CD8-positive, alpha-beta memory T cell (primary cell): Measurements from ENCODE around the gene TGFBR3L. TPM values are rescaled to one million over a fixed set of nuclear protein-coding genes. Genes with fewer than 3 reads are reported as not detected.

Experiments used
- CTCF ChIA-PET: fragments of 350-600 bp; sonication (Branson Sonifier 250); formaldehyde crosslinking; loops from one replicate; lab custom pipeline; 2021; ENCODE audit warnings: antibody characterized with exemption; lab: Charles Lee
- POLR2A ChIA-PET: fragments of 350-600 bp; sonication (Branson Sonifier 250); formaldehyde crosslinking; loops from one replicate; lab custom pipeline; 2021; ENCODE audit warnings: antibody characterized with exemption; lab: Charles Lee
- DNase-seq, 5 donors: peaks; one replicate each; pipeline versions ENCODE4 v3.0.0 to v3.0.0-alpha.2; 2020 to 2022; ENCODE audit warnings: mixed read lengths in 1 of 5
- H3K27ac ChIP-seq: one replicate; pipeline ENCODE4 v1.7.0; 2013; ENCODE audit warnings: low read depth, mild to moderate bottlenecking, low read length, moderate library complexity
- H3K27me3 ChIP-seq: 2 replicates; pipeline ENCODE4 v1.7.0; 2013; ENCODE audit warnings: low read length, mild to moderate bottlenecking; ENCODE audit not compliant: insufficient read depth, poor library complexity, severe bottlenecking
- H3K36me3 ChIP-seq: 2 replicates; pipeline ENCODE4 v1.7.0; 2013; ENCODE audit warnings: mild to moderate bottlenecking, low read length, moderate library complexity; ENCODE audit not compliant: insufficient read depth
- H3K4me1 ChIP-seq: 2 replicates; pipeline ENCODE4 v1.7.0; 2013; ENCODE audit warnings: mild to moderate bottlenecking, low read length, moderate library complexity; ENCODE audit not compliant: insufficient read depth
- H3K4me3 ChIP-seq: 2 replicates; pipeline ENCODE4 v1.7.0; 2013; ENCODE audit warnings: mild to moderate bottlenecking, low read length
- H3K9me3 ChIP-seq: 2 replicates; pipeline ENCODE4 v1.7.0; 2013; ENCODE audit warnings: mild to moderate bottlenecking, low read length
- H3K27ac Mint-ChIP-seq, 8 donors: one replicate each; pipeline ENCODE4 v1.8.0; 2020 to 2021; ENCODE audit warnings: mixed read lengths in 8 of 8, mild to moderate bottlenecking in 6 of 8, inconsistent platforms in 3 of 8, moderate library complexity in 3 of 8
- H3K27me3 Mint-ChIP-seq, 2 donors: one replicate each; pipeline ENCODE4 v1.8.0; 2020 to 2021; ENCODE audit warnings: mixed read lengths in 2 of 2, mild to moderate bottlenecking in 1 of 2, moderate library complexity in 1 of 2
- H3K36me3 Mint-ChIP-seq, 3 donors: one replicate each; pipeline ENCODE4 v1.8.0; 2020 to 2021; ENCODE audit warnings: mixed read lengths in 3 of 3, inconsistent platforms in 1 of 3, mild to moderate bottlenecking in 1 of 3
- H3K4me1 Mint-ChIP-seq, 3 donors: one replicate each; pipeline ENCODE4 v1.8.0; 2020 to 2021; ENCODE audit warnings: mixed read lengths in 3 of 3, inconsistent platforms in 1 of 3, mild to moderate bottlenecking in 1 of 3
- H3K4me3 Mint-ChIP-seq, 7 donors: one replicate each; pipeline ENCODE4 v1.8.0; 2020 to 2021; ENCODE audit warnings: mixed read lengths in 7 of 7, mild to moderate bottlenecking in 6 of 7, moderate library complexity in 4 of 7, inconsistent platforms in 2 of 7
- H3K9me3 Mint-ChIP-seq, 5 donors: one replicate each; pipeline ENCODE4 v1.8.0; 2020 to 2022; ENCODE audit warnings: mixed read lengths in 5 of 5, mild to moderate bottlenecking in 3 of 5, moderate library complexity in 2 of 5, inconsistent platforms in 1 of 5
- polyA plus RNA-seq: library from polyadenylated mRNA; unstranded; fragments of 300-500 nt; fragmentation: Illumina TruSeq; gene quantifications from one replicate; pipeline ENCODE4 v1.2.3, GENCODE V29; 2021
- total RNA-seq, 2 experiments: library from RNA; stranded (reverse); gene quantifications; one replicate each; pipeline ENCODE4 v1.2.3, GENCODE V29; 2021

TGFBR3L gene
- total and polyA plus RNA-seq, 3 experiments from 2014 or later: 1.3 to 8.6 (median 7.7) TPM

DNA sequence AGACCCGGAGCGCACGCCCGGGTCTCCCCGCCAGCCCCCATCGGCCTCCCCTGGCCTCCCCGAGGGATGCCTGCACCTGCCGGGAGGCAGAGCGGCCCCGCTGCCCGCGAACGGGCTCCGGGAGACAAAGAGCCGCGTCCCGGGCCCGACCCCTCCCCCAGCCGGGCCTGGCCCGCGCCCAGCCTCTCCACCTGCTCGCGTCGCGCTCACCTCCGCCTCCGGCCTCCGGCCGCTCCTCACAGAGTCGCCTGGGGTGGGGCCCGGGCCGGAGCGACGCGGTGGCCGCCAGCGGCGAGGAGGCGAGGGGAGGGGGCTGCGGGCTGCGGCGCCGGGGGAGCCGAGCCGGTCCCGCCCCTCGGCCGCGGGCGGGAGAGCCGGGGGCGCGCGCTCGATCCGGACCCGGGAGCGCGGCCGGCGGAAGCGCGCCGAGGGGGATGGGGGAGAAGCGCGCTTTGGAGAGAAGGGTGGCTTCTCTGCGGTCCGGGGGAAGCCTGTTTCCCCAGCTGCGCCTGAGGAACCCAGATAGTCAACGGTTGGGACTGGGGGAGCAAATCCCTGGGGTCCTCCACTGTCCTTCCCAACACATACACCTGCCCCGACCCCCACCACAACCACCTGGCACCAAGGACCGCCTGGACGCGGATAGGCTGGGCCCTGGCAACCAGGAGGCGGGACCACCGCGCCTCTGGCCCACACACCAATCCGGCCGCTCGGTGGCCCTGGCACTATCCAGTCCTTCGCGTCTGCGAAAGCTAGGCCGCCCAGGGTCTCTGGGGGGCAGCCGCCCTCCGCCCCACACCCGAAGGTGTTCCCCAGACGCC, 40.3 kb upstream of the TGFBR3L start, which contains the start of gene PRR36:
Gene PRR36, minus strand, starts transcription at position 315 of the 821 bp plus-strand sequence. CDS start 701 bp downstream, outside the sequence.
- no peaks in the 10 kb centered on the region for H3K9me3 ChIP-seq
- CTCF ChIA-PET: interaction anchor here (0.7 to 1.0 kb wide), 2 partner anchors 11 to 21 kb away, joined by 3 read pairs; no protein-coding TSS in a partner anchor
- Mint-ChIP-seq H3K27ac (no peak within 1 kb of the TSS), H3K9me3 (peaks cover 0 to 2% (median 0%) of the 10 kb centered on the region in 5 donors), H3K36me3 (no peaks in the 10 kb centered on the region), H3K4me1 (peaks cover 19 to 36% (median 20%) of the 10 kb centered on the region in 3 donors), H3K4me3 (peak within 1 kb of the TSS in 6 of 7 donors; percentile 32 to 85 (median 68)), H3K27me3 (peaks cover 19 to 29% of the 10 kb centered on the region in 2 donors)
- no peak for DNase-seq
- H3K4me1 ChIP-seq: peaks cover 22% of the 10 kb centered on the region
- H3K36me3 ChIP-seq: no peaks in the 10 kb centered on the region
- H3K27ac ChIP-seq: no peak within 1 kb of the TSS
- POLR2A ChIA-PET: no interaction called here
- peak within 1 kb of the TSS; percentile 26 for H3K4me3 ChIP-seq
- H3K27me3 ChIP-seq: peaks cover 24% of the 10 kb centered on the region

DNA sequence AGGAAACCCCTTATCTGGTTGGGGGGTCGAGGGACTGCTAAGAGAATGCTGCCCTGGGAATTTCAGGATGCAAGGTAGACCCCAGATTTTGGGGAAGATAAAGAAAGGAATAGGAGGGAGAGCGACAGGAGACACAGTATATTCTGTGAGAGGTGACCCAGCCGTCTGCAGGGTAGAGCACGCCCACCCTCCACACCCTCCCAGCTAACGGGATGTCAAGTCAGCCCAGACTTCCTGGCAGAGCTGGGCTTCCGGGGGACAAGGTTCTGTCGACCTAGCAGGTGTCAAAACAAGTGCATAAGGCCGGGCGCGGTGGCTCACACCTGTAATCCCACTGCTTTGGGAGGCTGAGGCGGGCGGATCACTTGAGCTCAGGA, 39.7 kb upstream of the TGFBR3L start:
- H3K4me3 ChIP-seq: peak overlapping the region; percentile 26
- ChIA-PET POLR2A (no interaction called here), CTCF (interaction anchor here (0.7 to 1.0 kb wide), 2 partner anchors 12 to 21 kb away, joined by 3 read pairs; no protein-coding TSS in a partner anchor)
- H3K36me3 ChIP-seq: no peaks in the 10 kb centered on the region
- H3K4me1 Mint-ChIP-seq: peaks cover 19 to 35% (median 20%) of the 10 kb centered on the region in 3 donors
- H3K27ac Mint-ChIP-seq: no peak overlapping the region
- peaks cover 19 to 29% of the 10 kb centered on the region in 2 donors for H3K27me3 Mint-ChIP-seq
- no peaks in the 10 kb centered on the region for H3K9me3 ChIP-seq
- H3K9me3 Mint-ChIP-seq: peaks cover 0 to 2% (median 0%) of the 10 kb centered on the region in 5 donors
- no peaks in the 10 kb centered on the region for H3K36me3 Mint-ChIP-seq
- DNase-seq: no peak
- peaks cover 24% of the 10 kb centered on the region for H3K27me3 ChIP-seq
- peaks cover 22% of the 10 kb centered on the region for H3K4me1 ChIP-seq
- H3K27ac ChIP-seq: no peak overlapping the region
- peak overlapping the region in 4 of 7 donors; percentile 26 to 52 (median 34) for H3K4me3 Mint-ChIP-seq

DNA sequence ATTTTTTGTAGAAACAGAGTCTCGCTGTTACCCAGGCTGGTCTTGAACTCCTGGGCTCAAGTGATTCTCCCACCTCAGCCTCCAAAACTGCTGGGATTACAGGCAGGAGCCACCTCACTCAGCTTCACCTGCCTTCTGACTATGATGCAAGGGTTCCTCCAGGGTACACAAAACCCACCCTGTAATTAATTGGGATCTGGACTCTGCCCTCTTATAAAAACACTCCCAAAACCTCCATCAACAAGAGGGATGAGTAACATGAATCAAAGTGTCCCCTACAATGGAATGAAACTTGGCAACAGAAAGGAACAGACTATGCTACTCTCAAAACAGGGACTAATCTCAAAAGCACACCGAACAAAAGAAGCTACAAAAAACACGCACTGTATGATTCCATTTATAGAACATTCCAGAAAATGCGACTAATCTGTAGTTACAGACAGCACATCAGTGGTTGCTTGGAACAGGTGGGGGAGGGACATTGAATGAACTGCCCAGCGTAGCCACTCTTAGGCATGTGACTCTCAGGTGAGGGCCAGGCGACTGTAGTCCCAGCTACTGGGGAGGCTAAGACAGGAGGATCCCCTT, 37.3 kb upstream of the TGFBR3L start:
- Histone ChIP-seq H3K9me3 (no peaks in the 10 kb centered on the region), H3K27me3 (peaks cover 16% of the 10 kb centered on the region), H3K27ac (no peak overlapping the region), H3K36me3 (no peaks in the 10 kb centered on the region), H3K4me1 (peaks cover 10% of the 10 kb centered on the region), H3K4me3 (no peak overlapping the region)
- Mint-ChIP-seq H3K4me3 (no peak overlapping the region), H3K4me1 (peaks cover 4 to 15% (median 6%) of the 10 kb centered on the region in 3 donors), H3K27ac (no peak overlapping the region), H3K9me3 (peaks cover 0 to 3% (median 0%) of the 10 kb centered on the region in 5 donors), H3K27me3 (peaks cover 9 to 14% of the 10 kb centered on the region in 2 donors), H3K36me3 (no peaks in the 10 kb centered on the region)
- no peak for DNase-seq
- CTCF ChIA-PET: no interaction called here
- POLR2A ChIA-PET: no interaction called here

DNA sequence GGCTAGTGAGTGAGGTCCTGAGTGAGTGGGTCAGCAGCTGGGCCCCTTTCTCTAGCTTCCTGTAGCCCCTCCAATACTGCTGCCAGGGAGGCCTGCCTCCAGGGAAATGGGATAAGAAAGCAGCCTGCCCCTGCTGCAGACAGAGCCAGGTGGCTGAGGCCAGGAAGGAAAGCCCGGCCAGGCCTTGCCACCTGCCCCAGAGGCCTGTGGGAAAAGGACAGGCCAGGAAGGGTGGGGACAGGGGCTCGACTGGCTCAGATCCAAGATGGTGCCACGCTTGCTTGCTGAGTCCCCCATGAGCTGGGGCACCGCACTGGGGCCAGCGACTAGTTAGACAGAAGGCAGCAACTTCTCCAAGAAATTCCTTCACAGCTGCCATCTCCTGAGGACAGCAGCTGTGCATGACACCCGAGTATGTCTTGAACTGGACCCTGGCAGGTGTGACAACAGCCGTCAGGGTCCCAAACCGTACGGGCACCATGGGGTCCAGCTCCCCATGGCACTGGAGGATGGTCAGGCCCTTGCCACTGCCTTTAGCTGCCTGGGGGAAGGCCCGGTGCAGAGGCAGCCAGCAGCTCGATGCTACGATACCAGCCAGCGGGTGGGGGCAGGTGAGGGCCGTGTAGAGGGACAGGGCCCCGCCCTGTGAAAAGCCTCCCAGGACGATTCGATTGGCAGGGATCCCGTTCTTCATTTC, 35.4 kb upstream of the TGFBR3L start:
- no peak overlapping the region for H3K4me3 ChIP-seq
- ChIA-PET CTCF (interaction anchor here (3.2 kb wide), 1 partner anchor 10 kb away, joined by 13 read pairs; no protein-coding TSS in a partner anchor), POLR2A (no interaction called here)
- DNase-seq: no peak
- H3K9me3 ChIP-seq: no peaks in the 10 kb centered on the region
- peaks cover 6% of the 10 kb centered on the region for H3K4me1 ChIP-seq
- H3K27ac Mint-ChIP-seq: no peak overlapping the region
- H3K9me3 Mint-ChIP-seq: peaks cover 0 to 3% (median 0%) of the 10 kb centered on the region in 5 donors
- H3K27ac ChIP-seq: no peak overlapping the region
- H3K27me3 ChIP-seq: peaks cover 5% of the 10 kb centered on the region
- H3K36me3 ChIP-seq: no peaks in the 10 kb centered on the region
- peaks cover 2 to 7% (median 6%) of the 10 kb centered on the region in 3 donors for H3K4me1 Mint-ChIP-seq
- H3K27me3 Mint-ChIP-seq: peaks cover 7 to 8% of the 10 kb centered on the region in 2 donors
- H3K4me3 Mint-ChIP-seq: no peak overlapping the region
- no peaks in the 10 kb centered on the region for H3K36me3 Mint-ChIP-seq

DNA sequence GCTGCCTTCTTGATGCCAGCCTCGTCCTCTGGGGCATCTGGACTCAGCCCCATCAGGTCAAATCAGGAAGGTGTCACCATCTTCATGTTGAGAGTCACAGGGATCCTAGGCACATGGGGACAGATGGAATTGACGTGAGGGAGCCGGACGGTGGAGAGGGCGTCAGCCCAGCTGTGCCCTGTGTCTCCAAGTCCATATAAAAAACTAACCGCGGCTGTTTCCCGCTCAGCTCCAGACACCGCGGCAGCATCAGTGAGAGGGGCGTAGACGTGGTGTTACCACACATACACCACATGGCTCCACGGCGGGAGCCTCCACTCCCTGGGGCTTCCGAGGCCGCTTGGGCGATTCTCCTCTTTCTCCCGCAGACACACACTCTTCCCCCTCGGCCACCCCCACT, 34.8 kb upstream of the TGFBR3L start:
- no peaks in the 10 kb centered on the region for H3K36me3 Mint-ChIP-seq
- H3K4me3 Mint-ChIP-seq: no peak overlapping the region
- peaks cover 4 to 6% of the 10 kb centered on the region in 2 donors for H3K27me3 Mint-ChIP-seq
- Histone ChIP-seq H3K27ac (no peak overlapping the region), H3K9me3 (no peaks in the 10 kb centered on the region), H3K4me3 (no peak overlapping the region), H3K27me3 (peaks cover under 1% of the 10 kb centered on the region), H3K4me1 (peaks cover 2% of the 10 kb centered on the region), H3K36me3 (no peaks in the 10 kb centered on the region)
- H3K27ac Mint-ChIP-seq: no peak overlapping the region
- no peak for DNase-seq
- ChIA-PET POLR2A (no interaction called here), CTCF (interaction anchor here (3.2 kb wide), 1 partner anchor 11 kb away, joined by 13 read pairs; no protein-coding TSS in a partner anchor)
- H3K9me3 Mint-ChIP-seq: peaks cover 0 to 3% (median 0%) of the 10 kb centered on the region in 5 donors
- H3K4me1 Mint-ChIP-seq: peaks cover 0 to 3% (median 3%) of the 10 kb centered on the region in 3 donors

DNA sequence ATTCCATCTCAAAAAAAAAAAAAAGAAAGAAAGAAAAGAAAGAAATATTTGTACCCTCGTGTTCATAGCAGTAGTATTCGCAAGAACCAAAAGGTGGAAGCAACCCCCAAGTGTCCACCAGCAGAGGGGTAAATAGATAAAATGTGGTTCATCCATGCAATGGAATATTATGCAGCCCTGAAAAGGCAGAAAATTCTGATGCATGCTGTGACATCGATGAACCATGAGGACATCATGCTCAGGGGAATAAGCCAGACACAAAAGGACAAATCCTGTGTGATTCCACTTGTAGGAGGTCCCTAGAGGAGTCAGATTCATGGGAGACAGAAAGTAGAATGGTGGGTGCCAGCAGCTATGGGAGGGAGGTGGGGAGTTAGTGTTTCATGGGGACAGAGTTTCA, 32.7 kb upstream of the TGFBR3L start:
- H3K36me3 ChIP-seq: no peaks in the 10 kb centered on the region
- Mint-ChIP-seq H3K4me1 (no peaks in the 10 kb centered on the region), H3K36me3 (no peaks in the 10 kb centered on the region), H3K9me3 (peaks cover 0 to 3% (median 0%) of the 10 kb centered on the region in 5 donors), H3K27ac (no peak overlapping the region), H3K27me3 (peaks cover 0 to 3% of the 10 kb centered on the region in 2 donors), H3K4me3 (no peak overlapping the region)
- no peaks in the 10 kb centered on the region for H3K27me3 ChIP-seq
- ChIA-PET POLR2A (no interaction called here), CTCF (interaction anchor here (1.0 to 3.2 kb wide), 2 partner anchors 13 to 22 kb away, joined by 4 to 13 read pairs; partner anchors contain the start of gene MAP2K7)
- H3K27ac ChIP-seq: no peak overlapping the region
- no peak for DNase-seq
- no peak overlapping the region for H3K4me3 ChIP-seq
- H3K9me3 ChIP-seq: no peaks in the 10 kb centered on the region
- no peaks in the 10 kb centered on the region for H3K4me1 ChIP-seq

DNA sequence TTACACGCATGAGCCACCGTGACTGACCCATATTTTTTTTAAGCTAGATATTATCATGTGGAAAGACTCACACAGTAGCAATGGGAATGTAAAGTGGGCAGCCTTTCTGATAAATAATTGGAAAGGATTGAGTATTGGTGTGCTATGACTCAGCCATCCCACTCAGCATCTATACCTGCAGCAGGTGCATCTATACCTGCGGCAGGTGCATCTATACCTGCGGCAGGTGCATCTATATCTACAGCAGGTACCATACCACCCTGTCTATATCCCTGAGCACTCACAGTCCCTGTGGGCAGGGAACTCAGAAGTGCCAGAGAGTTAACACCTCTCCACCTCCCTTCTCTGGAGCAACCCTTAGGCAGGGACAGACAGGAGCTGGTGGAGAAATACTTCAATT, 31.5 kb upstream of the TGFBR3L start:
- Histone ChIP-seq H3K27me3 (no peaks in the 10 kb centered on the region), H3K4me3 (no peak overlapping the region), H3K9me3 (no peaks in the 10 kb centered on the region), H3K27ac (no peak overlapping the region), H3K4me1 (no peaks in the 10 kb centered on the region), H3K36me3 (no peaks in the 10 kb centered on the region)
- CTCF ChIA-PET: interaction anchor here (0.9 to 1.3 kb wide), 2 partner anchors 8 to 14 kb away, joined by 3 to 4 read pairs; no protein-coding TSS in a partner anchor
- H3K4me1 Mint-ChIP-seq: no peaks in the 10 kb centered on the region
- peaks cover 7% of the 10 kb centered on the region in 2 donors for H3K27me3 Mint-ChIP-seq
- no peak for DNase-seq
- peaks cover 0 to 3% (median 0%) of the 10 kb centered on the region in 5 donors for H3K9me3 Mint-ChIP-seq
- no peaks in the 10 kb centered on the region for H3K36me3 Mint-ChIP-seq
- POLR2A ChIA-PET: interaction anchor here (0.7 kb wide), 1 partner anchor 1325 kb away, joined by 10 read pairs; no protein-coding TSS in a partner anchor
- no peak overlapping the region for H3K4me3 Mint-ChIP-seq
- H3K27ac Mint-ChIP-seq: no peak overlapping the region
